Panc1 (cell line): ENCODE measurements around the gene CDK17. TPM values are rescaled to one million over a fixed set of nuclear protein-coding genes. Genes with fewer than 3 reads are reported as not detected.

Experiments used
- ATAC-seq: fragments of 200-7000 bp; cut with Tn5 transposase; 2 replicates; pipeline ENCODE4 v1.9.1; 2020; ENCODE audit warnings: mild to moderate bottlenecking, moderate library complexity
- BruUV-seq: library from RNA; stranded (reverse); fragments of 400-500 nt; replicated peaks from 2 replicates; lab custom pipeline; 2021; lab: Mats Ljungman, UMichigan
- CTCF ChIA-PET: fragments of 300-600 bp; sonication (Branson Sonifier 250); formaldehyde crosslinking; loops from one replicate; lab custom pipeline; 2022; ENCODE audit warnings: antibody characterized with exemption; lab: Charles Lee
- POLR2A ChIA-PET: fragments of 300-600 bp; sonication (Branson Sonifier 250); formaldehyde crosslinking; loops from one replicate; lab custom pipeline; 2022; ENCODE audit warnings: antibody characterized with exemption; lab: Charles Lee
- DNase-seq: peaks from one replicate; pipeline ENCODE4 v3.0.0-alpha.2; 2010; ENCODE audit warnings: low read depth, low spot score
- H3K27ac ChIP-seq: 2 replicates; pipeline ENCODE4 v1.5.1; 2011; ENCODE audit warnings: mild to moderate bottlenecking, low read length, inconsistent platforms
- H3K27me3 ChIP-seq: fragments of 200-500 bp; sonication (Bioruptor generic); 2 replicates; pipeline ENCODE4 v1.6.0; 2014; ENCODE audit warnings: low read length, inconsistent platforms; ENCODE audit not compliant: control insufficient read depth, insufficient read depth
- H3K36me3 ChIP-seq: fragments of 200-500 bp; sonication (Bioruptor generic); 2 replicates; pipeline ENCODE4 v1.5.1; 2014; ENCODE audit warnings: inconsistent platforms, mild to moderate bottlenecking, low read length, moderate library complexity; ENCODE audit not compliant: control insufficient read depth, insufficient read depth
- H3K4me1 ChIP-seq: 2 replicates; pipeline ENCODE4 v1.5.1; 2011; ENCODE audit warnings: inconsistent platforms, mild to moderate bottlenecking, low read length, moderate library complexity; ENCODE audit not compliant: control insufficient read depth, insufficient read depth
- H3K4me3 ChIP-seq, 2 experiments: 2 replicates each; pipeline ENCODE4 v1.5.1; 2011 to 2012; ENCODE audit warnings: low read depth in 2 of 2, low read length in 2 of 2, mild to moderate bottlenecking in 2 of 2, inconsistent platforms in 1 of 2, moderate library complexity in 1 of 2
- H3K9me3 ChIP-seq: fragments of 200-500 bp; sonication (Bioruptor generic); 2 replicates; pipeline ENCODE4 v1.5.1; 2014; ENCODE audit warnings: low read depth, mild to moderate bottlenecking, inconsistent platforms, low read length, moderate library complexity; ENCODE audit not compliant: control insufficient read depth, insufficient read depth
- CTCF ChIP-seq: fragments of 450-650 bp; IDR thresholded peaks from 2 replicates; pipeline ENCODE4 v1.5.1; 2017; ENCODE audit warnings: mild to moderate bottlenecking
- POLR2AphosphoS5 ChIP-seq: IDR thresholded peaks from 2 replicates; pipeline ENCODE4 v1.6.1; 2012; ENCODE audit warnings: mild to moderate bottlenecking, low read depth, low read length, moderate library complexity
- SIN3A ChIP-seq: IDR thresholded peaks from 2 replicates; pipeline ENCODE4 v1.6.1; 2012; ENCODE audit warnings: low read depth, mild to moderate bottlenecking, low read length, moderate library complexity, borderline replicate concordance; ENCODE audit not compliant: insufficient read depth
- TCF7L2 ChIP-seq: IDR thresholded peaks from 2 replicates; pipeline ENCODE4 v1.6.1; 2011; ENCODE audit warnings: mild to moderate bottlenecking, low read depth, low read length, inconsistent platforms
- in situ Hi-C: cut with HindIII; loops from 2 replicates; pipeline ENCODE4 v1.10.0; 2016; ENCODE audit warnings: low sequenced_read_pairs, low pct_unique_long_range_greater_than_20kb
- intact Hi-C: fragments of 100-400 bp; cut with micrococcal nuclease; formaldehyde crosslinking; loops from one replicate; pipeline ENCODE4 v1.10.0; 2022; ENCODE audit not compliant: unreplicated experiment
- total RNA-seq: library from RNA; stranded (reverse); gene quantifications from one replicate; pipeline ENCODE4 v1.2.1, GENCODE V29; 2021; ENCODE audit not compliant: unreplicated experiment
- TF ChIP-seq, protein P1 (sequence below), 2 experiments: IDR thresholded peaks; 2 replicates each; pipeline ENCODE4 v1.6.1; 2011 to 2012; ENCODE audit warnings: low read depth in 2 of 2, control low read depth in 1 of 2, low read length in 1 of 2, mild to moderate bottlenecking in 1 of 2, moderate library complexity in 1 of 2; ENCODE audit not compliant: insufficient read depth in 1 of 2

CDK17 gene
- total RNA-seq, 1 experiment from 2014 or later, result 23.2 TPM

- Histone ChIP-seq H3K27ac (no peak overlapping the region), H3K36me3 (no peaks in the 10 kb centered on the region), H3K9me3 (no peaks in the 10 kb centered on the region), H3K4me1 (no peaks in the 10 kb centered on the region), H3K27me3 (no peaks in the 10 kb centered on the region), H3K4me3 (no peak overlapping the region)
- intact Hi-C loops (no loop called here), in situ Hi-C loops (no loop called here)
- TF ChIP-seq, protein P1, sequence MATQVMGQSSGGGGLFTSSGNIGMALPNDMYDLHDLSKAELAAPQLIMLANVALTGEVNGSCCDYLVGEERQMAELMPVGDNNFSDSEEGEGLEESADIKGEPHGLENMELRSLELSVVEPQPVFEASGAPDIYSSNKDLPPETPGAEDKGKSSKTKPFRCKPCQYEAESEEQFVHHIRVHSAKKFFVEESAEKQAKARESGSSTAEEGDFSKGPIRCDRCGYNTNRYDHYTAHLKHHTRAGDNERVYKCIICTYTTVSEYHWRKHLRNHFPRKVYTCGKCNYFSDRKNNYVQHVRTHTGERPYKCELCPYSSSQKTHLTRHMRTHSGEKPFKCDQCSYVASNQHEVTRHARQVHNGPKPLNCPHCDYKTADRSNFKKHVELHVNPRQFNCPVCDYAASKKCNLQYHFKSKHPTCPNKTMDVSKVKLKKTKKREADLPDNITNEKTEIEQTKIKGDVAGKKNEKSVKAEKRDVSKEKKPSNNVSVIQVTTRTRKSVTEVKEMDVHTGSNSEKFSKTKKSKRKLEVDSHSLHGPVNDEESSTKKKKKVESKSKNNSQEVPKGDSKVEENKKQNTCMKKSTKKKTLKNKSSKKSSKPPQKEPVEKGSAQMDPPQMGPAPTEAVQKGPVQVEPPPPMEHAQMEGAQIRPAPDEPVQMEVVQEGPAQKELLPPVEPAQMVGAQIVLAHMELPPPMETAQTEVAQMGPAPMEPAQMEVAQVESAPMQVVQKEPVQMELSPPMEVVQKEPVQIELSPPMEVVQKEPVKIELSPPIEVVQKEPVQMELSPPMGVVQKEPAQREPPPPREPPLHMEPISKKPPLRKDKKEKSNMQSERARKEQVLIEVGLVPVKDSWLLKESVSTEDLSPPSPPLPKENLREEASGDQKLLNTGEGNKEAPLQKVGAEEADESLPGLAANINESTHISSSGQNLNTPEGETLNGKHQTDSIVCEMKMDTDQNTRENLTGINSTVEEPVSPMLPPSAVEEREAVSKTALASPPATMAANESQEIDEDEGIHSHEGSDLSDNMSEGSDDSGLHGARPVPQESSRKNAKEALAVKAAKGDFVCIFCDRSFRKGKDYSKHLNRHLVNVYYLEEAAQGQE (IDR thresholded peaks at IDR 0.05; ENCODE audit: insufficient read depth in 1 of 2, low read depth in 2 of 2, low read length in 1 of 2), result no peak
- TF ChIP-seq TCF7L2 (no peak), POLR2AphosphoS5 (no peak), SIN3A (no peak), CTCF (no peak)
- CTCF ChIA-PET, result no interaction called here
- POLR2A ChIA-PET, result no interaction called here
- ATAC-seq (no peak), DNase-seq (no peak)
- BruUV-seq, result no TSS peak
Measured at GRCh38 chr12:96354326-96354725, 45.9 kb downstream of the CDK17 start.

- Histone ChIP-seq H3K27me3 (no peaks in the 10 kb centered on the region), H3K4me1 (no peaks in the 10 kb centered on the region), H3K27ac (no peak overlapping the region), H3K9me3 (no peaks in the 10 kb centered on the region), H3K4me3 (no peak overlapping the region), H3K36me3 (no peaks in the 10 kb centered on the region)
- BruUV-seq, result no TSS peak
- ATAC-seq, result peak; percentile 48; the same call in 1 of the 2 replicates
- intact Hi-C loops (no loop called here), in situ Hi-C loops (no loop called here)
- ChIA-PET CTCF (no interaction called here), POLR2A (no interaction called here)
- no peak for TF ChIP-seq TCF7L2
- no peak for TF ChIP-seq SIN3A
- no peak for TF ChIP-seq POLR2AphosphoS5
- TF ChIP-seq, protein P1 (IDR thresholded peaks at IDR 0.05; ENCODE audit: insufficient read depth in 1 of 2, low read depth in 2 of 2, low read length in 1 of 2), result no peak
- no peak for DNase-seq
Measured at GRCh38 chr12:96352161-96352835, 47.9 kb downstream of the CDK17 start.
